ENCODE results near the gene ARHGEF37. TPM values are rescaled to one million over a fixed set of nuclear protein-coding genes. Genes with fewer than 3 reads are reported as not detected.
"Not testable (repeated sequence)": the region's sequence is repeated elsewhere in the genome, so short reads cannot be mapped to it uniquely, and the experiment has no call there.

The ARHGEF37 gene
- total RNA-seq, 2 experiments from 2014 or later, result 1.4 TPM; not detected in 1

- BruUV-seq (replicated peaks), result no TSS peak
- peaks cover 7% of the 10 kb centered on the region for H3K9me3 ChIP-seq (ENCODE audit: low read length)
- H3K4me2 ChIP-seq (ENCODE audit: low read length), result no peak overlapping the region
- H3K36me3 ChIP-seq (ENCODE audit: insufficient read depth, low read length), result no peaks in the 10 kb centered on the region
- H4K20me1 ChIP-seq (ENCODE audit: insufficient read depth, low read length), result no peaks in the 10 kb centered on the region
- ChIA-PET CTCF (ENCODE audit: unreplicated experiment) (interaction anchor here (1.2 to 1.4 kb wide), 3 partner anchors 16 to 160 kb away, joined by 3 to 7 read pairs (median 4); no protein-coding TSS in a partner anchor), POLR2A (interaction anchor here (0.9 to 1.8 kb wide), 4 partner anchors 9 to 310 kb away, joined by 3 to 6 read pairs (median 3); partner anchors contain the start of gene PCYOX1L)
- no peaks in the 10 kb centered on the region for H3K4me1 ChIP-seq (ENCODE audit: insufficient read depth, low read length, poor library complexity, severe bottlenecking)
- DNase-seq (ENCODE audit: low spot score), result no peak
- no peaks in the 10 kb centered on the region for H3K9me2 ChIP-seq (ENCODE audit: insufficient read depth, low read length)
- H3K4me3 ChIP-seq (ENCODE audit: low read depth, low read length, poor library complexity, severe bottlenecking), result no peak overlapping the region
- H3K27ac ChIP-seq (ENCODE audit: low read depth, low read length, poor library complexity, severe bottlenecking), result no peak overlapping the region
- no peaks in the 10 kb centered on the region for H3K79me2 ChIP-seq (ENCODE audit: insufficient read depth, low read depth, low read length)
- intact Hi-C loops (cut with micrococcal nuclease; ENCODE audit: unreplicated experiment), result loop anchor here (1.0 to 5.0 kb wide), 2 partner anchors 64 to 160 kb away; partner anchors contain the start of gene PPARGC1B
- TF ChIP-seq CTCF (conservative IDR thresholded peaks at IDR 0.05; ENCODE audit: low read length) (peak; percentile 66; the same call in 1 of the 2 replicates), EZH2phosphoT487 (IDR thresholded peaks at IDR 0.05; ENCODE audit: borderline replicate concordance, low read depth, low read length) (no peak)
- no peak overlapping the region for H2AFZ ChIP-seq (ENCODE audit: low read length)
These were observed 86.6 kb downstream of the ARHGEF37 start for GRCh38 chr5:149667829-149668330.

GRCh38 chr5:149669273-149669672 lies 88.0 kb downstream of the ARHGEF37 start:
- H3K27ac ChIP-seq (ENCODE audit: low read depth, low read length, poor library complexity, severe bottlenecking); H3K9me3 ChIP-seq (ENCODE audit: low read length); H3K9me2 ChIP-seq (ENCODE audit: insufficient read depth, low read length); H2AFZ ChIP-seq (ENCODE audit: low read length); H4K20me1 ChIP-seq (ENCODE audit: insufficient read depth, low read length); H3K4me1 ChIP-seq (ENCODE audit: insufficient read depth, low read length, poor library complexity, severe bottlenecking); H3K36me3 ChIP-seq (ENCODE audit: insufficient read depth, low read length); CTCF ChIA-PET (ENCODE audit: unreplicated experiment); H3K79me2 ChIP-seq (ENCODE audit: insufficient read depth, low read depth, low read length); H3K4me3 ChIP-seq (ENCODE audit: low read depth, low read length, poor library complexity, severe bottlenecking); BruUV-seq (replicated peaks); H3K4me2 ChIP-seq (ENCODE audit: low read length); DNase-seq (ENCODE audit: low spot score): not testable (repeated sequence)
- POLR2A ChIA-PET, result interaction anchor here (0.6 to 0.7 kb wide), 4 partner anchors 12 to 161 kb away, joined by 3 to 6 read pairs (median 4); no protein-coding TSS in a partner anchor
- intact Hi-C loops (cut with micrococcal nuclease; ENCODE audit: unreplicated experiment), result loop anchor here (5.0 kb wide), 1 partner anchor 63 kb away; the partner anchor contains the start of gene PPARGC1B

GRCh38 chr5:149671544-149671943 lies 90.2 kb downstream of the ARHGEF37 start:
- intact Hi-C loops (cut with micrococcal nuclease; ENCODE audit: unreplicated experiment), result no loop called here
- Histone ChIP-seq H4K20me1 (ENCODE audit: insufficient read depth, low read length) (no peaks in the 10 kb centered on the region), H3K4me2 (ENCODE audit: low read length) (no peak overlapping the region), H3K36me3 (ENCODE audit: insufficient read depth, low read length) (no peaks in the 10 kb centered on the region), H2AFZ (ENCODE audit: low read length) (no peak overlapping the region), H3K9me2 (ENCODE audit: insufficient read depth, low read length) (no peaks in the 10 kb centered on the region), H3K27ac (ENCODE audit: low read depth, low read length, poor library complexity, severe bottlenecking) (no peak overlapping the region), H3K9me3 (ENCODE audit: low read length) (peaks cover 7% of the 10 kb centered on the region), H3K4me1 (ENCODE audit: insufficient read depth, low read length, poor library complexity, severe bottlenecking) (no peaks in the 10 kb centered on the region), H3K79me2 (ENCODE audit: insufficient read depth, low read depth, low read length) (no peaks in the 10 kb centered on the region), H3K4me3 (ENCODE audit: low read depth, low read length, poor library complexity, severe bottlenecking) (no peak overlapping the region)
- DNase-seq (ENCODE audit: low spot score), result no peak
- POLR2A ChIA-PET, result interaction anchor here (0.7 kb wide), 1 partner anchor 89 kb away, joined by 3 read pairs; no protein-coding TSS in a partner anchor
- TF ChIP-seq EZH2phosphoT487 (IDR thresholded peaks at IDR 0.05; ENCODE audit: borderline replicate concordance, low read depth, low read length) (no peak), CTCF (conservative IDR thresholded peaks at IDR 0.05; ENCODE audit: low read length) (no peak)
- CTCF ChIA-PET (ENCODE audit: unreplicated experiment), result no interaction called here
- no TSS peak for BruUV-seq (replicated peaks)

All from OCI-LY7 (cell line).